Sciatic nerve (tissue), 2 donors: Measurements from ENCODE around the gene OR4C6. TPM values are rescaled to one million over a fixed set of nuclear protein-coding genes. Genes with fewer than 3 reads are reported as not detected.

Experiments
- ATAC-seq: fragments of 200-7000 bp; cut with Tn5 transposase; one replicate; pipeline ENCODE4 v1.9.1; 2020; ENCODE audit warnings: mild to moderate bottlenecking, moderate library complexity
- DNase-seq: peaks from one replicate; pipeline ENCODE4 v3.0.0-alpha.2; 2020; ENCODE audit warnings: low spot score
- intact Hi-C: fragments of 100-400 bp; cut with DNase I; formaldehyde crosslinking; loops from one replicate; pipeline ENCODE4 v1.14.2; 2022
- total RNA-seq: library from RNA; stranded (reverse); fragmentation: NEBNext Ultra II Directional; extraction: Animal tissue kit (Norgen Biotek cat#: 25700); gene quantifications from one replicate; pipeline ENCODE4 v1.2.1, GENCODE V29; 2021
- donor health status: DM: no; HTN: no; CAD: no.
- donor health status: DM: no; HTN: no; CAD: no.

The OR4C6 gene
- total RNA-seq, result not detected

- intact Hi-C loops, result no loop called here
- DNase-seq (no peak), ATAC-seq (no peak)
Observed at GRCh38 chr11:55661901-55662300, at the start of gene OR4C6. TSS of gene OR4C6 (plus strand) at chr11:55662201. CDS start at chr11:55665167, 2,966 bp downstream.

GRCh38 chr11:55624531-55624930 is 37.5 kb upstream of the OR4C6 start:
- DNase-seq (no peak), ATAC-seq (no peak)
- intact Hi-C loops, result no loop called here

GRCh38 chr11:55634813-55635212 is 27.2 kb upstream of the OR4C6 start, which contains the start of gene OR4P4:
TSS of gene OR4P4 (plus strand) at chr11:55635113.
- intact Hi-C loops, result no loop called here
- DNase-seq (no peak), ATAC-seq (no peak)

- intact Hi-C loops, result no loop called here
- ATAC-seq, result no peak
- DNase-seq, result no peak
Observed at GRCh38 chr11:55648027-55648426, 14.0 kb upstream of the OR4C6 start, which contains the start of gene OR4S2. TSS of gene OR4S2 (plus strand) at chr11:55648327. CDS start at chr11:55650904, 2,577 bp downstream.

- intact Hi-C loops, result no loop called here
- ATAC-seq, result no peak
- DNase-seq, result no peak
Observed at GRCh38 chr11:55652560-55652959, 9.4 kb upstream of the OR4C6 start.

- no peak for DNase-seq
- intact Hi-C loops, result no loop called here
- ATAC-seq, result no peak
Observed at GRCh38 chr11:55655096-55655495, 6.9 kb upstream of the OR4C6 start.

- intact Hi-C loops, result no loop called here
- DNase-seq, result no peak
- no peak for ATAC-seq
Observed at GRCh38 chr11:55658031-55658573, 3.9 kb upstream of the OR4C6 start.

- DNase-seq, result no peak
- ATAC-seq, result no peak
- intact Hi-C loops, result no loop called here
Observed at GRCh38 chr11:55658608-55659007, 3.4 kb upstream of the OR4C6 start.

GRCh38 chr11:55669376-55669775 is 7.4 kb downstream of the OR4C6 start:
- ATAC-seq (no peak), DNase-seq (no peak)
- intact Hi-C loops, result no loop called here

GRCh38 chr11:55673860-55674259 is 11.9 kb downstream of the OR4C6 start:
- DNase-seq (no peak), ATAC-seq (no peak)
- intact Hi-C loops, result no loop called here

- no peak for DNase-seq
- intact Hi-C loops, result no loop called here
- ATAC-seq, result no peak
Observed at GRCh38 chr11:55697817-55698216, 35.8 kb downstream of the OR4C6 start.

GRCh38 chr11:55701429-55701828 is 39.4 kb downstream of the OR4C6 start:
- DNase-seq (no peak), ATAC-seq (no peak)
- intact Hi-C loops, result no loop called here

GRCh38 chr11:55707029-55707428 is 45.0 kb downstream of the OR4C6 start:
- no peak for DNase-seq
- ATAC-seq, result no peak
- intact Hi-C loops, result no loop called here

- DNase-seq, result no peak
- intact Hi-C loops, result no loop called here
- no peak for ATAC-seq
Observed at GRCh38 chr11:55714982-55715888, 53.2 kb downstream of the OR4C6 start.

Other genes starting within 250 kb of the OR4C6 start
- not detected for gene OR4C15, start 107.7 kb upstream of the OR4C6 start, total RNA-seq
- not detected for gene OR4C16, start 90.1 kb upstream of the OR4C6 start, total RNA-seq
- not detected for gene OR4C11, start 54.6 kb upstream of the OR4C6 start, total RNA-seq
- not detected for gene OR4P4, start 27.1 kb upstream of the OR4C6 start, total RNA-seq
- not detected for gene OR4S2, start 13.9 kb upstream of the OR4C6 start, total RNA-seq
- not detected for gene OR5D13, start 111.2 kb downstream of the OR4C6 start, total RNA-seq
- not detected for gene OR5D14, start 133.4 kb downstream of the OR4C6 start, total RNA-seq
- not detected for gene OR5L1, start 149.2 kb downstream of the OR4C6 start, total RNA-seq
- not detected for gene OR5D18, start 157.4 kb downstream of the OR4C6 start, total RNA-seq
- gene OR5L2, start 165.0 kb downstream of the OR4C6 start, total RNA-seq, result not detected
- gene OR5D16, start 176.6 kb downstream of the OR4C6 start, total RNA-seq, result not detected
- gene TRIM51, start 221.1 kb downstream of the OR4C6 start, total RNA-seq, result not detected